Calu3 (cell line): ENCODE measurements around the gene POPDC2. TPM values are rescaled to one million over a fixed set of nuclear protein-coding genes. Genes with fewer than 3 reads are reported as not detected.

Experiments used
- BruUV-seq: library from RNA; stranded (reverse); fragments of 400-500 nt; replicated peaks from 2 replicates; lab custom pipeline; 2021; lab: Mats Ljungman, UMichigan
- CTCF ChIA-PET: fragments of 300-600 bp; sonication (Branson Sonifier 250); formaldehyde crosslinking; loops from one replicate; lab custom pipeline; 2022; ENCODE audit warnings: antibody characterized with exemption; lab: Charles Lee
- DNase-seq: peaks from one replicate; pipeline ENCODE4 v3.0.0; 2022
- H3K27ac Mint-ChIP-seq: one replicate; pipeline ENCODE4 v1.8.0; 2022; ENCODE audit warnings: mixed read lengths; ENCODE audit not compliant: unreplicated experiment
- H3K27me3 Mint-ChIP-seq: one replicate; pipeline ENCODE4 v1.8.0; 2022; ENCODE audit warnings: mixed read lengths; ENCODE audit not compliant: unreplicated experiment
- H3K36me3 Mint-ChIP-seq: one replicate; pipeline ENCODE4 v1.8.0; 2022; ENCODE audit warnings: mild to moderate bottlenecking, moderate library complexity, mixed read lengths; ENCODE audit not compliant: insufficient read depth, unreplicated experiment
- H3K4me1 Mint-ChIP-seq: one replicate; pipeline ENCODE4 v1.8.0; 2022; ENCODE audit warnings: mild to moderate bottlenecking, low read depth, mixed read lengths; ENCODE audit not compliant: unreplicated experiment
- H3K4me3 Mint-ChIP-seq: one replicate; pipeline ENCODE4 v1.8.0; 2022; ENCODE audit warnings: mild to moderate bottlenecking, low read depth, moderate library complexity, mixed read lengths; ENCODE audit not compliant: unreplicated experiment
- H3K9me3 Mint-ChIP-seq: one replicate; pipeline ENCODE4 v1.8.0; 2022; ENCODE audit warnings: low read depth, mixed read lengths; ENCODE audit not compliant: unreplicated experiment
- intact Hi-C: fragments of 100-400 bp; cut with micrococcal nuclease; formaldehyde crosslinking; loops from one replicate; pipeline ENCODE4 v1.10.0; 2022; ENCODE audit not compliant: unreplicated experiment
- total RNA-seq: library from RNA; stranded (reverse); gene quantifications from 2 replicates; pipeline ENCODE4 v1.2.3, GENCODE V29; 2022
- TF ChIP-seq, protein P1 (sequence below): fragments of 200-600 bp; IDR thresholded peaks from one replicate; pipeline ENCODE4 v1.8.0; 2022; ENCODE audit warnings: antibody characterized with exemption; ENCODE audit not compliant: unreplicated experiment

POPDC2 gene
- total RNA-seq, 1 experiment from 2014 or later = 0.80 TPM

DNA sequence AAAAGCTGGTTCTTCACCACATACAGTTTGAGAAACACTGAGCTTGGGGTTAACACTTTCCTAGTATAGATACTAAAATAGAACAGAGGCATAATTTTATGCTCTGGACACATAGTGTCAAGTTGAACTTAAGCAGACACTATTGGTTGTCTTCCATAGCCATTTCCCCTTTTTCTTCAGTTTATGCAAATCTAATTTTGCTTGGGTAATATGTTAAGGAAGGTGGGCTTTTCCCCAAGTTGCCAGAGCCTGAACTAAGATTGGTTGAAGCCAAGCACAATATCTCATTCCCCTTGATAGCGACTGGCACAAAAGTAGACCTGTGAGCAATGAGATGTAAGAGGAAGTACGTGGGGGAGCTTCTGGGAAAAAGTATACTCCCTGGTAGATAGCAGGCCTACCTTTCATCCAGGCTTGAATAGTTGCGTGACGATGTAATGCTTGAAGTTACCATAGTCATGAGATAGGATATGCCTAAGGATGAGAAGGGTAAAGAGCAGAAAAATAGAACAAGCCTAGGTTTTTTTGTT, 4.5 kb upstream of the POPDC2 start:
- H3K27me3 Mint-ChIP-seq = no peaks in the 10 kb centered on the region
- no TSS peak for BruUV-seq
- H3K9me3 Mint-ChIP-seq = no peaks in the 10 kb centered on the region
- no peaks in the 10 kb centered on the region for H3K36me3 Mint-ChIP-seq
- no peak overlapping the region for H3K27ac Mint-ChIP-seq
- H3K4me1 Mint-ChIP-seq = no peaks in the 10 kb centered on the region
- CTCF ChIA-PET = no interaction called here
- intact Hi-C loops = no loop called here
- no peak overlapping the region for H3K4me3 Mint-ChIP-seq
- TF ChIP-seq, protein P1, sequence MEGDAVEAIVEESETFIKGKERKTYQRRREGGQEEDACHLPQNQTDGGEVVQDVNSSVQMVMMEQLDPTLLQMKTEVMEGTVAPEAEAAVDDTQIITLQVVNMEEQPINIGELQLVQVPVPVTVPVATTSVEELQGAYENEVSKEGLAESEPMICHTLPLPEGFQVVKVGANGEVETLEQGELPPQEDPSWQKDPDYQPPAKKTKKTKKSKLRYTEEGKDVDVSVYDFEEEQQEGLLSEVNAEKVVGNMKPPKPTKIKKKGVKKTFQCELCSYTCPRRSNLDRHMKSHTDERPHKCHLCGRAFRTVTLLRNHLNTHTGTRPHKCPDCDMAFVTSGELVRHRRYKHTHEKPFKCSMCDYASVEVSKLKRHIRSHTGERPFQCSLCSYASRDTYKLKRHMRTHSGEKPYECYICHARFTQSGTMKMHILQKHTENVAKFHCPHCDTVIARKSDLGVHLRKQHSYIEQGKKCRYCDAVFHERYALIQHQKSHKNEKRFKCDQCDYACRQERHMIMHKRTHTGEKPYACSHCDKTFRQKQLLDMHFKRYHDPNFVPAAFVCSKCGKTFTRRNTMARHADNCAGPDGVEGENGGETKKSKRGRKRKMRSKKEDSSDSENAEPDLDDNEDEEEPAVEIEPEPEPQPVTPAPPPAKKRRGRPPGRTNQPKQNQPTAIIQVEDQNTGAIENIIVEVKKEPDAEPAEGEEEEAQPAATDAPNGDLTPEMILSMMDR = no peak
- no peak for DNase-seq

DNA sequence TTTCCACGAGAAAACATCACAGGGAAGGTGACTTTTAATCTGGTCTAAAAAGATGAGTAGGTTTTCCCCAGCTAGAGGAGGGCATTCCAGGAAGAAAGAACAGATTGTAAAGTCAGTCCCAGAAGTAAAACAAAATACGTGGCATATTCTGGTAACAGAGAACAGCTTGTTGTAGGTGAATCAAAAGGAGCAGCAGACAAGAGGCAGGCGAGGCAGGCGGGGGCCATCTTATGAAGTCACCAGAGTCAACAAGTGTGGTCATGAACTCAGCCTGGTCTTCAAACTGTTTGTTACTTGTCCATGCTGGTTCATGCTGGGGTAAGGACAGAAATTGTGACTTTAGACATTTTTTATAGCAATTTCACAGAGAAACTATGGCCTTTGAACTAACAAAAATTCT, 4.0 kb upstream of the POPDC2 start:
- BruUV-seq = no TSS peak
- CTCF ChIA-PET = no interaction called here
- Mint-ChIP-seq H3K27me3 (no peaks in the 10 kb centered on the region), H3K36me3 (no peaks in the 10 kb centered on the region), H3K27ac (no peak overlapping the region), H3K4me1 (no peaks in the 10 kb centered on the region), H3K9me3 (no peaks in the 10 kb centered on the region), H3K4me3 (no peak overlapping the region)
- no peak for DNase-seq
- TF ChIP-seq, protein P1 = no peak
- intact Hi-C loops = no loop called here

DNA sequence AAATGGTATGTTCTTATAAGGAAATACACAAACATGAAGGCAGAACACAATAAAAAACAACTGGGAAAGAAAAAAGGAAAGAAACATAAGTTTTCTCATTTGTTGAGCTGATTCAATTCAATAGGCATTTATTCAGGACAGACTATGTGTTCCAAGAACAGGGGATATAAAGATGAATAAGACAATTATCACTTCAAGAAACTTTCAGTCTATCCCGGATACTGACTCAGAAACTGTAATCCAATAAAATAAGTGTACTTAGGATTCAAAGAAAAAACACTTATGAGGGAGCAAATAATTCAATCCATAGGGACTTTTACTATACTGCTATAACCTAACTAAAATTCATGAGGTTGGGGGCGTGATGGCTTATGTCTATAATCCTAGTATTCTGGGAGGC, 3.5 kb upstream of the POPDC2 start:
- no TSS peak for BruUV-seq
- DNase-seq = no peak
- H3K4me3 Mint-ChIP-seq = no peak overlapping the region
- CTCF ChIA-PET = no interaction called here
- no peaks in the 10 kb centered on the region for H3K9me3 Mint-ChIP-seq
- H3K4me1 Mint-ChIP-seq = no peaks in the 10 kb centered on the region
- no peaks in the 10 kb centered on the region for H3K36me3 Mint-ChIP-seq
- intact Hi-C loops = no loop called here
- no peak overlapping the region for H3K27ac Mint-ChIP-seq
- TF ChIP-seq, protein P1 = no peak
- no peaks in the 10 kb centered on the region for H3K27me3 Mint-ChIP-seq

DNA sequence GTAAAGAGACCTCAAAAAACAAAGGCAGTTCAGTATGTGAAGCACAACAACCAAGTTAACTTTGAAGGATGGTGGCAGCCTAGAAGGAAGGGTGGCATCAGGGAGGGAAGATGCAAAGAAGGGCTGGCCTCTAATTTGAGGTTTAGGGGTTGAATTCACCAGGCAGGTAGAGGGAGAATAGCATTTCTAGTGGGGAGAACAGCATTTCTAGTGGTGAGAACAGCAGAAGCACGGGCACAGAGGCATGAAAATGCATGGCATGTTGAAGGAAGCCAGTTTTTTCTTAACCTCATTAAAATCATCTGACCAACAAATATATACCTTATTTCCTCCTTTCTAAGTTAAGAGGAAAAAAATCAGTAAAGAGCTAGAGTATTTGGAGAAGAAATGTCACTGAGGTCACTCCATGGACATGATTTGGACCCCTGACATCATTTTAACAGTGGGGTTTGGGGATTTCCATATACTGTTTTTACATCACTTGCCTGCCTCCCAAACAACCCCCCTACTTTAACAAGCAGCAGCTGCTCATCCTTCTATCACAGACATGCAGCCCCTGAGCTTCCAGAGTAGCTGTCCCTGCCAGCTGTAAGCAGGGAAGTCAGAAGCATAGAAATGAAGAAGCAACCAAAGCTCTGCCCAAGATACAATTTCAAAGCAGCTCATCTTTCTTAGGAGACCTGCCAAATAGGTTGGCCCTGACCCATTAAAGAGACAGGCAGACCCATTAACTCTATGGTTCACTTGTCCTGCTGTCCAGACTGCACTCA, 2.4 kb upstream of the POPDC2 start:
- H3K4me3 Mint-ChIP-seq = no peak overlapping the region
- no peaks in the 10 kb centered on the region for H3K36me3 Mint-ChIP-seq
- no peaks in the 10 kb centered on the region for H3K9me3 Mint-ChIP-seq
- TF ChIP-seq, protein P1 = no peak
- no TSS peak for BruUV-seq
- no peak for DNase-seq
- H3K27ac Mint-ChIP-seq = no peak overlapping the region
- CTCF ChIA-PET = no interaction called here
- intact Hi-C loops = no loop called here
- H3K27me3 Mint-ChIP-seq = no peaks in the 10 kb centered on the region
- no peaks in the 10 kb centered on the region for H3K4me1 Mint-ChIP-seq
